ENCODE measurements around the gene CLEC3B.
"Not testable (repeated sequence)": the region's sequence is repeated elsewhere in the genome, so short reads cannot be mapped to it uniquely, and the experiment has no call there.

Gene CLEC3B

GRCh38 chr3:45041666-45042065 lies 15.6 kb downstream of the CLEC3B start:
- no peak for DNase-seq

DNA sequence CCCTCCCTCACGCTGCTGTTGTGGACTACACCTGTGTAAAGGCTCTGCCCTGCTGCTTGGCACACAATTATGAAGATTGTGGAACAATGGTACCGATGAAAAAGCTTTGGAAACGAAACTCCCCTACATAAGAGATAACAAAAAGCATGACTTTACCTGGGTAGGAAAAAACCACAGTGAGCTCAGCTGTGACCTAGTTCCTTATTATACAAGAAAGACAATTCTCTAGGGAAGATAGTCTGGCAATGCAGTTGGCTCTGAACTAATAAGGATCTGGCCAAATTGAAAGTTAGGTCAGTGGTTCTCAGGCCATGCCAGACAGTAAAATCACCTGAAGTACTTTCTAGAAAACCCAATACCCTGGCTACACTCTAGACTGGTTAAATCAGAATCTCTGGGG lies 16.1 kb downstream of the CLEC3B start:
- DNase-seq = no peak

DNA sequence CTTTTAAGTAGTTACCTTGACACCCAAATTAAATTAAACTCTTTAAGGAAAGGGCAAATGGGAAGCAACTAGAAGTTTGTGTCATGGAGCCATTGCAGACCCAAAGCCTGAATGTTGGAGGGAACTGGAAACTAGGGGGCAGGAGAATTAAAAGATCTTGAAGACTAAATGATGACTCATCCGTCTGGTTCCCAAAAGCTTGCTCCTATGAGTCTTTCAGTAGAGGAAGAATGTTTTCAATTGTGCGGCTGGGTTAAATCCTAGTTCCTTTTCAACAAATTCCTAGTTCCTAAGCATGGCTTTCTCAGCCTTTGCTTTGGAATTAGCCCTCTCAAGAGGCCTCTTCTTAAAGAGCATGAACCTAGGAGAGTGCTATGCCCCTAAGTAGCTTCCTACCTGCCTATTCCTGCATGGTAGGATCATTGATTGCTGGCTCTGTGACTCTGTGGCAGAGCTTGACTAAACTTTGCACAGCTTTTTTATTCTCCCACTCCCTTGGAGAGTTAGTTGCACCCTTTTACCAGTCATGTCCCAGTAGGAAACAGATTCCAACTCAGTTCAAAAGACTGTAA lies 17.7 kb downstream of the CLEC3B start:
- DNase-seq = no peak

DNA sequence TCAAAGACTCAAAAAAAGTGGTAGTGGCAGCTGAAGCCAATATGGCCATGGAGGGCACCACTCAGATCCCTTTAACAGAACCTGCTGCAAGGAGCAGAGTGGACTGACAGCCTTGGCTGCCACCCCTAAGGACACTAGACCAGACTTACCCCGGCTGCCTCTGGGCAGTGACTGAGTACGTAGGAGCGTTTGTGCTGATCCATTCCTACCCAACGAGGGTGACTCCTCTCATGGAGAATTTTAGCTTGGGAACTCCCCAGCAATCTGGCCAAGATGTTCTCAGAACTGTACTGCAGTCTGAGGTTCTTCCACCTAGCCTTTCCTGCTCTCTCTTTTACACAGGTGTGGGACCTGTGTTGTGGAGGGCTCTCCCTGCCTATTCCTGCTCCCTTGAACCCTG lies 22.1 kb downstream of the CLEC3B start:
- DNase-seq = no peak

GRCh38 chr3:45049807-45050206 lies 23.7 kb downstream of the CLEC3B start:
- no peak for DNase-seq

DNA sequence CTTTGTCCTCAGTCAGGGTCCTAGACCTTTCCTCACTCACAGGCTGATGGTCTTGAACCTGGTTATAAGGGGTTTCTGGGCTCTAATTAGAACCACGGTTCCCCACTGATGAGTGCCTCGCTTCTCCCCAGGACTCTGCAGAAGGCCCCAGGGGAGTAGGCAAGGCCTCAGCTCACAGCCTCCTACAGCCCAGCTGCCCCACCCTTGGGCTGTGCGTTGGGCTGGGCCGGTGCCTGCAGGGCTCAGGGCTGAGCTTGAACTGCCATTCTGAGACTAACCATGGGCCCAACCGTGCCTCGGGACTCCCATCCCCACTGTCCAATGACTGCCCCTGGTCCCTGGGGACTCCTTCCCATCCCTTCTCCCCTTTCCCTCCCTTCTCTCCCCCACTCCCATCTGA lies 25.6 kb downstream of the CLEC3B start:
- DNase-seq = no peak

DNA sequence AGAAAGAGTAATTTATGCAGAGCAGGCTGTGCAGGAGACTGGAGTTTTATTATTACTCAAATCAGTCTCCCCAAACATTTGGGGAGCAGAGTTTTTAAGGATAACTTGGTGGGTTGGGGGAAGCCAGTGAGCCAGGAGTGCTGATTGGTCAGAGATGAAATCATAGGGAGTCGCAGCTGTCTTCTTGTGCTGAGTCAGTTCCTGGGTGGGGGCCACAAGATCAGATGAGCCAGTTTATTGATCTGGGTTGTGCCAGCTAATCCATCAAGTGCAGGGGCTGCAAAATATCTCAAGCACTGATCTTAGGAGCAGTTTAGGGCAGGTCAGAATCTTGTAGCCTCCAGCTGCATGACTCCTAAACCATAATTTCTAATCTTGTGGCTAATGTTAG lies 27.7 kb downstream of the CLEC3B start:
- not testable (repeated sequence) for DNase-seq

DNA sequence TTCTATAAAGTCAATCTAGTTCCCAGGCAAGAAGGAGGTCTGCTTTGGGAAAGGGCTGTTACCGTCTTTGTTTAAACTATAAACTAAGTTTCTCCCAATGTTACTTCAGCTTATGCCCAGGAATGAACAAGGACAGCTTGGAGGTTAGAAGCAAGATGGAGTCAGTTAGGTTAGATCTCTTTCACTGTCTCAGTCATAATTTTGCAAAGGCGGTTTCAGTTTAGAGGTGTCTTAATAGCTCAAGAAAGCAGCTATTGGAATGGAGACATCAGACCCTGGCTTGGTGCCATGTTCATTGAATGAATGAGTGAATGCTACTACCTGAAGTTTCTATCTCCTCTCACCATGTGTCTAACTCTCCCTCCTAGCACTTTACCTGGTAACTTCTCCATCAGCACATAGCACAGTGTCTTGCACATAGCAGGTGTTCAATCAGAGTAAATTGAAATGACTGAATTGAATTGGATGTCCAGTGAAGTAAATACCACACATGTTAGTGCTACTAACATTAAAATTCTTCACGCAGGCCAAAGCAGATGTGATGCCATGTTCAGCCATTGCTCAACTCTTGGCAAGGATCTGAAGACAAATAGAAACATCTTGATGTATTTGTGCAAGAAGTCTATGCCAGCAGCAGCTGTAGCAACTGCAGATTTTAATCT lies 28.2 kb downstream of the CLEC3B start:
- DNase-seq = no peak

DNA sequence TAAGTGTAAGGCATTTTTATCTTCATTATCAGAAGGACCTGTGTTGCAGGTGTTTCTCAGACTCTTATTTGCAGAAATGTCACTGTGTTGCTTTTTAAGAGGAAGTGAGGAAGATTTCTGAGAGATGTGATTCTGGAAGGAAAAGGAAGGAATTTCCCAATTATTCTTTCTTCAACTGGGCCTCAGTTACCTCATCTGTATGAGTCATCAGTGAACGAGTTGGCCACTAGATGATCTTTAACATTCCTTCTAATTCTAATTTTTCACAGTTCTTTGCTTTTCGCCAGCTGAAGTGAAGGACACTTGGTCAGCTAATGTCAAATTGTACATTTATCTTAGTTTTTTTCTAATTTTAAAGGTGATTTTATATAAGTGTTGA lies 28.9 kb downstream of the CLEC3B start:
- no peak for DNase-seq

DNA sequence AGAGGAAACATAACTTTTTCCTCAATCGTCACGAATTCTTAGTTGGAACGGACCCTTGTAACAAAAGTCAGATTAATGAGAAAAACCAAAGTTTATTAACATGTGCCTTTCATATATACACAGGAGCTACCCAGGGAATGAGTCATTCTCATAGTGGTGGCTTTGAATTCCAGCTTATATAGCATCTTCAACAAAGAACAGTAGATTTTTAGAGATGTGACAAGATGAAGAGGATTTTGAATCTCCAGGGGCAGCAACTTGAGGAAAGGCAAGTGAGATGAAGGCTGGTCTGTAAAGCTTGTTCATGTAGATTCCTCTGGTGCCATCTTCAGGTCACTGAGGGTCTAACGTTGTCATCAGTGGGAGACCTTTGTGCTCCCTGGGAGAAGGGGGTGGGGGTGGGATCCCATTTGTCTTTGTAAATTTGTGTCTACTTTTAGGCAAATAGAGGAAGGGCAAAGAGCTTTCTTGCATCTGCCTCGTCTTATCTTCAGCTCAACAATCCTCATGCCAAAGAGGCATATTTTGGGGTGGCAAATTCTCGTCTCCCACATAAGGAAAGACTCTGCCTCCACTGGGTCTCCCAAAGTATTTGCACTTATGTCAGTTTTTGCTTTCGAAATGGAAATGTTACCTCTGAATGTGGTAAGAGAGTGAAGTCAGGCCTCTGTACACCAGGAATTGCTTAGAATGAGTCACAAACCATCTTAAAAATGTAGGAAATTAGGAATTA lies 29.5 kb downstream of the CLEC3B start:
- no peak for DNase-seq

DNA sequence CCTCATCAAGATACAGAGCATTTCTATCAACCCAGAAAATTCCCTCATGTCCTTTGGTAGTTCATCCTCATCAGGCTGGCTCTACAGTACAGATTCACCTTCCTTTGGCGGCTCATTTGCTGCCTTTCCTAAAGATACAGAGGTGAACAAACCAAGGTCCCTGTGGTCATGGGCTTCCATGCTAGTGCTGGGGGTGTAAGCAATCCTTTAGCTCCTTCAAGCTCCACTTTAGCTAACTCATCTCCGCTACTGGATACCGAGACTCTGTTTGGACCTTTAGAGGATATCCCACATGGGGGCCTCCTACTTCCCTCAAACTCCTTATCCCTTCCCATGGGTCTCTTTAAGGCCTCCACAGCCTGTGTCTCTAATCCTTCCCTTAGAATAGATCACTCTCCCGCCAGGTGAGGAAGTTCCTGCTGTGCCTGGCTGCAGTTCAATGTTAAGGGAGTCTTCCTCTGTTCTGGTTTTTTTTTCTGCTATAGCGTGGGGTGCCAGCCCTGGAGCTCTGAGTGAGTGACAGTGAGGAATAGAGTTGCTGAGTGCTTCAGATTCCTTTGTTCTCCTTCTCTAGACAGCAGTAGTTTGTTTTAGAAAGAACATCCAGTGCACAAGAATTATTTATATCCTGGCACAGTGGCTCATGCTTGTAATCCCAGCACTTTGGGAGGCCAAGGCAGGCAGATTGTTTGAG lies 30.7 kb downstream of the CLEC3B start:
- no peak for DNase-seq

- DNase-seq = no peak
Measured at GRCh38 chr3:45057557-45057956, 31.5 kb downstream of the CLEC3B start.

DNA sequence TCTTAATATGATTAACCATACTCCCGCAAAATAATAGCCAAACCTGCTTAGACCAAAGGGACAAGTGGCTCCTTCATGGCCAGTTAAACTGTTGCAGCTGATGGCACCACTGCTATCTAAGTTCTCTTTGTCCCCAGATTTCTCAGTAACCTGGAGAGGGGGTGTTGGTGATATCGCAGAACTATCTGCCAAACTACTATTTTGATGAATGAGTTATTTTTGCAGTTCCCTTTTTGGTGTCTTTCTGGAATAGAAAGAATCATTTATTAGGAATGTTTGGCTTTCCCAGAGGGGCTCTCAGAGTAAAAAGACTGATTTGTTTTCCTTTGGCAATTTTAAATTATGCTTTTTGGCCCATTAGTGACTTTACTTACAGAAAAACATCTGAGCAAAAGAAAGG lies 33.0 kb downstream of the CLEC3B start:
- no peak for DNase-seq

- no peak for DNase-seq
Measured at GRCh38 chr3:45060165-45060892, 34.2 kb downstream of the CLEC3B start.

DNA sequence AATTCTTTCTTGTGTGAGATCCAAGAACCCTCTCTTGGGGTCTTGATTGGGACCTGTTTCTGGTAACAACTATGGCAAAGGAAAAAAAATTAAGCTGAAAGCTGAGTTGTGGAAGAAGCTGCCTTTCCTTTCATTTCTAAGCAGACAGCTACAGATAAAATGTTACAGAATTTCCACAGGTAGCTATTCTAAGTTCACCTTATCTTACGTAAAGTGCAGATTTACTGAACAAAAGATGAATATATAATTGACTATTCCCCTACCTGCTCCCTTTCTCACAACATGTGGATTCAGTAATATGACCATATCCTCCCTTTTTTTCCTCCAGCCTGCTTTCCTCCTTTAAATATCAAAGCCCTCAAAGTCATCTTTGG lies 36.6 kb downstream of the CLEC3B start:
- no peak for DNase-seq

- DNase-seq = peak; percentile 65
Measured at GRCh38 chr3:45064512-45065372, 38.6 kb downstream of the CLEC3B start.

- DNase-seq = no peak
Measured at GRCh38 chr3:45065373-45065720, 39.2 kb downstream of the CLEC3B start.

GRCh38 chr3:45066109-45066801 lies 40.2 kb downstream of the CLEC3B start:
- no peak for DNase-seq

DNA sequence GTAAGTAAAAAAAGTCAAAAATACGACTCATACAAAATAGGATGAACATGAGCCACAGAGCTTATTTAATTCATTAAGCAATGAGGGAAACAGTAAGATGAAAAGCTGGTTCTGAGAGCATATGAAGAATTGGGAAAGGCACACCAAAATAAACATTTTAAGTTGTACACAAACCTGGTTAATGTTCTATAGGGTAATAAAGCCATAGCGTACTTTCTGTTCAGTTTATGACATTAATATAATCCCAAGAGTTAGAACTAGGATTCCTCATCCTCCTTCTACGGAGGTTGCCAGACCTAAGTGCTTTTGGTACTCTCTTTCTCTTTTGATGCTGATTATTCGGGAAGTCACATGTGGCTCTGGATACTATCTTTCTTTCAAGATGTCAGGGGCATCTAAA lies 41.4 kb downstream of the CLEC3B start:
- DNase-seq = no peak

- DNase-seq = no peak
Measured at GRCh38 chr3:45067941-45068340, 41.8 kb downstream of the CLEC3B start.

- DNase-seq = no peak
Measured at GRCh38 chr3:45071075-45071474, 45.0 kb downstream of the CLEC3B start.
